ENCODE measurements around the gene C4A.
A peak's percentile ranks its signal among the peaks of the same experiment; 100 is the strongest.

C4A gene

DNA sequence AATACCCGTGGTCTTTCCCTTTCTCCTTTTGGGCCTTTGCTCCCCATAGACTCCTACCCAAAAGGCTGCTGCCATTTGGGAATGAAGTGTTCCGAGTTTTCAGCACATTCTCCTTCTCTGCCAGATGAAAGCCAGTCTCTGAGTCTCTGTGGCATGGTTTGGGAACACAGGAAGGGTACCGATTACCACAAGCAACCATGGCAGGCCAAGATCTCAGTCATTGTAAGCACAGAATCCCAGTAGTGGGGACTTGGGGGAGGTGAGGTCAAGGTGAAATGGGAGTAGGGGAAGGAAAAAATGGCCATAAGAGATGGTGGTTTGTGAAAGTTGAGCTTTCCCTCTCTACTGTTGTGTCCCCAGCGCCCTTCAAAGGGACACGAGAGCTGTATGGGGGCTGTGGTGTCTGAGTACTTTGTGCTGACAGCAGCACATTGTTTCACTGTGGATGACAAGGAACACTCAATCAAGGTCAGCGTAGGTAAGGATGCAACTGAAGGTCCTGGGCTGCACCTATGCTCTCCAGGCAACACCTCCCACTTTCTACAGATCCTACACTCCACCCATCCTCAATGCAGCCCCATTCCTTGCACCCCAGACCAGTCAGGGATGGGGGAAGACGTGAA, 31.8 kb upstream of the C4A start:
- TF ChIP-seq, protein P1, sequence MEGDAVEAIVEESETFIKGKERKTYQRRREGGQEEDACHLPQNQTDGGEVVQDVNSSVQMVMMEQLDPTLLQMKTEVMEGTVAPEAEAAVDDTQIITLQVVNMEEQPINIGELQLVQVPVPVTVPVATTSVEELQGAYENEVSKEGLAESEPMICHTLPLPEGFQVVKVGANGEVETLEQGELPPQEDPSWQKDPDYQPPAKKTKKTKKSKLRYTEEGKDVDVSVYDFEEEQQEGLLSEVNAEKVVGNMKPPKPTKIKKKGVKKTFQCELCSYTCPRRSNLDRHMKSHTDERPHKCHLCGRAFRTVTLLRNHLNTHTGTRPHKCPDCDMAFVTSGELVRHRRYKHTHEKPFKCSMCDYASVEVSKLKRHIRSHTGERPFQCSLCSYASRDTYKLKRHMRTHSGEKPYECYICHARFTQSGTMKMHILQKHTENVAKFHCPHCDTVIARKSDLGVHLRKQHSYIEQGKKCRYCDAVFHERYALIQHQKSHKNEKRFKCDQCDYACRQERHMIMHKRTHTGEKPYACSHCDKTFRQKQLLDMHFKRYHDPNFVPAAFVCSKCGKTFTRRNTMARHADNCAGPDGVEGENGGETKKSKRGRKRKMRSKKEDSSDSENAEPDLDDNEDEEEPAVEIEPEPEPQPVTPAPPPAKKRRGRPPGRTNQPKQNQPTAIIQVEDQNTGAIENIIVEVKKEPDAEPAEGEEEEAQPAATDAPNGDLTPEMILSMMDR (conservative IDR thresholded peaks at IDR 0.05) = no peak

DNA sequence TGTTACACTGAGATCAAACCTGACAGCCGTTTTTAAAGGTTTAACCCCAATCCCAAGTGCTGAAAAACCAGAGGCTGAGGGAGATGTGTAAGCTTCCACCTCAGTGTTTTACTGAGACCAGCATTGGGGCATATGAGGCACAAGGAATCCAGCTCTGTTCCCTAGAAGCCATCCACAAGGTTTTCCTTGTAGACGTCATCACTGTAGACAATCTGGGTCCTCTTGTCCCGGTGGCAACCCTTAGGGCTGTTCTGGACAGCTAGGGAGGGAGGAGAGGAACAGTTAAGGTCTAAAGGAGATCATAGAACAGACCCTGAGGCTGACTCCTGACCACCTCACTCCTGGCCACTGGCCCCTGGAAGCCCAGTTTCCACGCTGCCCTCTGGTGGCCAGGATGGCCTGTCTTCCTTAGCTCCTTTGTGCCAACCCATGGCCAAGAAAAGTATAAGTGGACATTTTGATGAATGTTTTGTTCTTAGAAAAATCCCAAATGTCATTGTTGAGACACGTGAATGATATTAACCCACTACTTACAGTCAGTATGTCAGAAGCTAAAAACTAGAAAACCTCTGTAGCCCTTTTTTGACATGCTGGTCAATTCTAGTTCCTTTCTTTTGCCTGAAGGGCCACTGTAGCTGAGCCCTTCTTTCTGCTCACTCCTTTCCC, 29.6 kb upstream of the C4A start:
- no peak overlapping the region for H3K27ac ChIP-seq
- TF ChIP-seq, protein P1 (conservative IDR thresholded peaks at IDR 0.05) = peak; percentile 89

More for the DNA sequence above, 31.8 kb upstream of the C4A start:
- no peak overlapping the region for H3K27ac ChIP-seq

DNA sequence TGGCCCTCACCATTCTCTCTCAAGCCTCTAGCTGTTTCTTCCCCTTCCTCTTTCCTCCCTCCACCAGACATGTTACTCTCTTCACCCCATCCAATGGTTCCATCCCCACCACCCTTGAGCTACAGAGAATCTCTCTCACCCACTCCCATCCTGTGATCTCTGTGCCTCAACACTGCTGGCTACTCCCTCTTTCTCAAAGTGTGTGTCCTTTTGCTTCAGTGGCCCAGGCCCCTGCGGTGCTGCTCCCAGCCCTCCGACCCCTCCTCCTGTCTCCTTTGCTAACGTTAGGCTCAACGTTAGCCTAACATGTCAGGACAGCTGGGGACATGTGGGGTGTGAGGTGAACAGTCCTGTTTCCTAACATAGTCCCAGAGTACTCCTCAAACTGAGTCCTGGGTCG, 29.0 kb upstream of the C4A start:
- TF ChIP-seq, protein P1 (conservative IDR thresholded peaks at IDR 0.05) = no peak
- H3K27ac ChIP-seq = no peak overlapping the region

DNA sequence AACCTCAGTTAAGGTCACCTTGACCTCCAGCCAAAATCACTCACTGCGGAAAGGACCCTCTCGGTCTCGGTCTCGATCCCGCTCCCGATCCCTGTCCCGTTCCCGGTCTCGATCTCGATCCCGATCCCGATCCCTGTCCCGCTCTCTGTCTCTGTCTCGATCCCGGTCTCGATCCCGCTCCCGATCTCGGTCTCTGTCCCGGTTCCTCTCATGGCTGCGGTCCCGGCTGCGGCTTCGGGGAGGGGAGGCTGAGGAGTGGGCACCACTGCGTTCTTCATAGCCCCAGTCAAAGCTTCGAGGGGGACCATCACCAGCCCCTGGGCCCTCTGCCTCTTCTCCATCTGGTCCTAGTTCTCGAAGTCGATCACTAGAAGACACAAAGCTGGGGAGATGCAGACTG, 27.3 kb upstream of the C4A start:
- H3K27ac ChIP-seq = no peak overlapping the region
- TF ChIP-seq, protein P1 (conservative IDR thresholded peaks at IDR 0.05) = no peak

DNA sequence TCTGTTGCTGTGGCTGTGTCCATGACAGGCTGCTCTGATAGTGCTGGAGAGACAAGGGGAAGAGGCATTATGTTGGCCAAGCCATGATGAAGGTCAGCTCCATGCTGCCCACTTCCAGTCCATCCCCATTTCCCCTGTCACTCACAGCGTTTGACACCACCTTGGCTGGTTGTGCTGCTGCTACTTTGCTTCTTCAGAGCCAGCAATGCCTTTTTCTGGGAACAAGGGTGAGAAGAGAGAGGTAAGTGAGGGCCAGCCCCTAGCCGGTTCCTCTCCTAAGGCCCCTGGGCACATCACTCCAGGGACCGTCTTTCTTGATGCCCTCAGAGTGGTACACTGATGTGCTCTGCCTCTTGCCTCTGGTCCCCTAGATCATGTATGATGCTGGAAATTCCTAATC, 25.1 kb upstream of the C4A start:
- H3K27ac ChIP-seq = no peak overlapping the region
- TF ChIP-seq, protein P1 (conservative IDR thresholded peaks at IDR 0.05) = no peak

DNA sequence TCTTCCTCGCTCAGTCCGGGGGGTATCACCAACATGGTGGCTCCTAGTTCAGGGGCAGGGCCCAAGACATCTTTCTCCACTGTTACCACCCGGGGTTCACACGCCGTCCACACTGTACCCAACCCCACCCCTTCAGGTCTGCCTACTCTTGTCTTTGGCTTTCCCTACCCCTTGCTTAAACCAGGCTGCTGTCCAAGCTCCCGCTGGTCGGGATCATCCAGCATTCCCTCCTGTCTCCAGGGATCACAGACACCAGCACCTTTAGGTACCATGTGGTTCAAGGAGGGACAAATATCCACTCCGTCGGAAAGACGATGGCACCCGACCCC, 23.5 kb upstream of the C4A start:
- peak overlapping the region; percentile 73 for H3K27ac ChIP-seq
- TF ChIP-seq, protein P1 (conservative IDR thresholded peaks at IDR 0.05) = no peak

DNA sequence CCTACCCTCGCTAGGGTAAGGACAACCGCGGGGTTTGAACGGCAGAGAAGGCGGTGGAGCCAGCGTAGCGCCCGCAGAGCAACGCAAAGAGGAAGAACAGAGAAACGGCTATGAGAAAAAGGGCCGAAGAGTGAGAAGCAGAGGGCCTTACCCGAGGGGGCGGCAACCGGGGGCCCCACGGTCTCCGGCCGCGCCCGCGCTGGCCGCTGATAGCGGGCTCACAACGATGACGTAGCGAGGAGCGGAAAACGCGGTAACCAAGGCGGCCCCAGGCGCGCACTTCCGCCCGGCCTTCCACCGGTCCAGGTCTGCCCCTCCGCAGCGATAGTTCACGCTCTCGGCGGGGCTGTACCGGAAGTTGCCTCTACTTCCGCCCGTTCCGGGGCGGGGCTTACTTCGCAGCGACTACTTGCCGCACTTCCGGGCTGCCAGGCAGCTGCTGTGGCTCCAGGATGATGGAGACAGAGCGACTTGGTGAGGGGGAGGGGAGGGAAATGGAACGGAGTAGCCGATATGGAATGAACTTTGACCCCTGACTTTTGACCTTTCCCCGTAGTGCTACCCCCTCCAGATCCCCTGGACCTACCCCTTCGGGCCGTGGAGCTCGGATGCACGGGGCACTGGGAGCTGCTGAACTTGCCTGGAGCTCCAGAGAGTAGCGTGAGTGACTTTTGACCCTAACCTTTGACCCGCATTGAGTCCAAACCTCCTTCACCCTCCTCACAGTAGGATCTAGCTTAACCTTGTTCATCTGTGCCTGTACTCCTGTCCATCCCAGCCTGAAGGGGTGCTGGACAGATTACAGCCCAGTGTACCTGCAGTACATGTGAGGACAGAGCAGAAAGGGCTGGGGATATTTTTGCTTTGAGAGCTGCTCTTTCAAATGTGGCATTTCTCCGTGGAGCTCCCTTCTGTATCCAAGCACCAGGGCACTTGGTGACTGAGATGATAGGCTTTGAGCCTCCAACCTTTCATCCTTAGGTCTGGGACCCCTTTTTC, 22.8 kb upstream of the C4A start, which contains the start of the genes NELFE and SKIC2:
TSS of gene NELFE (minus strand) at position 231 of the 999 bp plus-strand sequence. CDS start 525 bp downstream, outside the sequence.
TSS of gene SKIC2 (plus strand) at position 435 of the 999 bp plus-strand sequence. CDS start at position 453, 18 bp downstream.
- peak within 1 kb of the TSS; percentile 73 for H3K27ac ChIP-seq
- TF ChIP-seq, protein P1 (conservative IDR thresholded peaks at IDR 0.05) = no peak
